HG03064 (cell line): Measurements from ENCODE around the gene SELE.

ENCODE experiments used
- ATAC-seq: cut with Tn5 transposase; IDR thresholded peaks from one replicate; pipeline ENCODE4 v1.9.1; 2021; ENCODE audit warnings: low read depth; ENCODE audit not compliant: unreplicated experiment

SELE gene

GRCh38 chr1:169733924-169734323, at the start of gene SELE:
SELE (minus strand) TSS chr1:169734079; CDS start chr1:169733612, 467 bp downstream.
- ATAC-seq: no peak

GRCh38 chr1:169782596-169782995, 48.7 kb upstream of the SELE start:
- ATAC-seq: no peak

- ATAC-seq: no peak
Measured at GRCh38 chr1:169779970-169780369, 46.1 kb upstream of the SELE start.

- ATAC-seq: no peak
Measured at GRCh38 chr1:169779150-169779549, 45.3 kb upstream of the SELE start.

- no peak for ATAC-seq
Measured at GRCh38 chr1:169776440-169776839, 42.6 kb upstream of the SELE start.

GRCh38 chr1:169768161-169768560, 34.3 kb upstream of the SELE start:
- ATAC-seq: no peak

GRCh38 chr1:169765580-169766331, 31.9 kb upstream of the SELE start:
- ATAC-seq: no peak

- ATAC-seq: no peak
Measured at GRCh38 chr1:169764919-169765318, 31.0 kb upstream of the SELE start.

GRCh38 chr1:169762699-169763098, 28.8 kb upstream of the SELE start:
- ATAC-seq: no peak

- no peak for ATAC-seq
Measured at GRCh38 chr1:169759038-169759437, 25.2 kb upstream of the SELE start.

- ATAC-seq: no peak
Measured at GRCh38 chr1:169753549-169753948, 19.7 kb upstream of the SELE start.

GRCh38 chr1:169750041-169750440, 16.2 kb upstream of the SELE start:
- no peak for ATAC-seq

GRCh38 chr1:169746550-169746949, 12.7 kb upstream of the SELE start:
- no peak for ATAC-seq

GRCh38 chr1:169745015-169745861, 11.4 kb upstream of the SELE start:
- no peak for ATAC-seq

GRCh38 chr1:169741666-169742394, 8.0 kb upstream of the SELE start:
- ATAC-seq: no peak

- ATAC-seq: no peak
Measured at GRCh38 chr1:169739980-169740379, 6.1 kb upstream of the SELE start.

GRCh38 chr1:169731446-169731845, 2.4 kb downstream of the SELE start:
- no peak for ATAC-seq

- ATAC-seq: no peak
Measured at GRCh38 chr1:169729991-169730390, 3.9 kb downstream of the SELE start.

GRCh38 chr1:169727307-169727706, 6.6 kb downstream of the SELE start:
- no peak for ATAC-seq

- ATAC-seq: no peak
Measured at GRCh38 chr1:169726851-169727250, 7.0 kb downstream of the SELE start.

GRCh38 chr1:169725930-169726329, 7.9 kb downstream of the SELE start:
- no peak for ATAC-seq
